Measurements from ENCODE around the gene CD38. TPM values are rescaled to one million over a fixed set of nuclear protein-coding genes. Genes with fewer than 3 reads are reported as not detected.
"Not testable (repeated sequence)": the region's sequence is repeated elsewhere in the genome, so short reads cannot be mapped to it uniquely, and the experiment has no call there.

CD38 gene
- total RNA-seq, 6 experiments from 2014 or later: 0.74 to 8.4 (median 3.3) TPM

GRCh38 chr4:15853345-15853744 lies 75.2 kb downstream of the CD38 start:
- Histone ChIP-seq H3K27me3 (no peaks in the 10 kb centered on the region), H3K4me3 (no peak overlapping the region), H3K4me1 (no peaks in the 10 kb centered on the region), H3K9me3 (no peaks in the 10 kb centered on the region), H3K27ac (no peak overlapping the region), H3K36me3 (no peaks in the 10 kb centered on the region)
- TF ChIP-seq, protein P1, sequence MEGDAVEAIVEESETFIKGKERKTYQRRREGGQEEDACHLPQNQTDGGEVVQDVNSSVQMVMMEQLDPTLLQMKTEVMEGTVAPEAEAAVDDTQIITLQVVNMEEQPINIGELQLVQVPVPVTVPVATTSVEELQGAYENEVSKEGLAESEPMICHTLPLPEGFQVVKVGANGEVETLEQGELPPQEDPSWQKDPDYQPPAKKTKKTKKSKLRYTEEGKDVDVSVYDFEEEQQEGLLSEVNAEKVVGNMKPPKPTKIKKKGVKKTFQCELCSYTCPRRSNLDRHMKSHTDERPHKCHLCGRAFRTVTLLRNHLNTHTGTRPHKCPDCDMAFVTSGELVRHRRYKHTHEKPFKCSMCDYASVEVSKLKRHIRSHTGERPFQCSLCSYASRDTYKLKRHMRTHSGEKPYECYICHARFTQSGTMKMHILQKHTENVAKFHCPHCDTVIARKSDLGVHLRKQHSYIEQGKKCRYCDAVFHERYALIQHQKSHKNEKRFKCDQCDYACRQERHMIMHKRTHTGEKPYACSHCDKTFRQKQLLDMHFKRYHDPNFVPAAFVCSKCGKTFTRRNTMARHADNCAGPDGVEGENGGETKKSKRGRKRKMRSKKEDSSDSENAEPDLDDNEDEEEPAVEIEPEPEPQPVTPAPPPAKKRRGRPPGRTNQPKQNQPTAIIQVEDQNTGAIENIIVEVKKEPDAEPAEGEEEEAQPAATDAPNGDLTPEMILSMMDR (IDR thresholded peaks at IDR 0.05): no peak
- no peak for TF ChIP-seq POLR2A (IDR thresholded peaks at IDR 0.05)
- ATAC-seq: no peak
- no peak for DNase-seq
- 70% methylated on average over 5 of the region's 5 CpGs for WGBS (ENCODE audit: insufficient coverage, low coverage, low lambda C conversion rate, missing lambda C conversion rate)
- intact Hi-C loops (cut with DNase I): no loop called here

GRCh38 chr4:15855804-15856475 lies 77.8 kb downstream of the CD38 start:
- ATAC-seq (no peak), DNase-seq (no peak)
- Histone ChIP-seq H3K27me3 (no peaks in the 10 kb centered on the region), H3K36me3 (no peaks in the 10 kb centered on the region), H3K4me3 (no peak overlapping the region), H3K4me1 (no peaks in the 10 kb centered on the region), H3K27ac (no peak overlapping the region), H3K9me3 (no peaks in the 10 kb centered on the region)
- 53% methylated on average over 5 of the region's 7 CpGs for WGBS (ENCODE audit: insufficient coverage, low coverage, low lambda C conversion rate, missing lambda C conversion rate)
- intact Hi-C loops (cut with DNase I): no loop called here
- no peak for TF ChIP-seq POLR2A (IDR thresholded peaks at IDR 0.05)
- TF ChIP-seq, protein P1 (IDR thresholded peaks at IDR 0.05): no peak

DNA sequence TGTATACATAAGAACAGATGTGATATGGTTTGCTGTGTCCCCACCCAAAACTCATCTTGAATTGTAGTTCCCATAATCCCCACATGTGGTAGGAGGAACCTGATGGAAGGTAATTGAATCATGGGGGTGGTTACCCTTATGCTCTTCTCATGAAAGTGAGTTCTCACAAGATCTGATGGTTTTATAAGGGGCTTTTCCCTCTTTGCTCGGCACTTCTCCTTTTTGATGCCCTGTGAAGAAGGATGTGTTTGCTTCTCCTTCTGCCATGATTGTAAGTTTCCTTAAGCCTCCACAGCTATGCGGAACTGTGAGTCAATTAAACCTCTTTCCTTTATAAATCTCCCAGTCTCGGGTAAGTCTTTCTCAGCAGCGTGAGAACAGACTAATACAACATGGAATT lies 83.1 kb downstream of the CD38 start:
- H3K4me1 ChIP-seq; DNase-seq; H3K27me3 ChIP-seq; H3K36me3 ChIP-seq; intact Hi-C loops (cut with DNase I); ATAC-seq; H3K27ac ChIP-seq; H3K9me3 ChIP-seq; H3K4me3 ChIP-seq: not testable (repeated sequence)
- 49% methylated on average over 4 of the region's 4 CpGs for WGBS (ENCODE audit: insufficient coverage, low coverage, low lambda C conversion rate, missing lambda C conversion rate)

DNA sequence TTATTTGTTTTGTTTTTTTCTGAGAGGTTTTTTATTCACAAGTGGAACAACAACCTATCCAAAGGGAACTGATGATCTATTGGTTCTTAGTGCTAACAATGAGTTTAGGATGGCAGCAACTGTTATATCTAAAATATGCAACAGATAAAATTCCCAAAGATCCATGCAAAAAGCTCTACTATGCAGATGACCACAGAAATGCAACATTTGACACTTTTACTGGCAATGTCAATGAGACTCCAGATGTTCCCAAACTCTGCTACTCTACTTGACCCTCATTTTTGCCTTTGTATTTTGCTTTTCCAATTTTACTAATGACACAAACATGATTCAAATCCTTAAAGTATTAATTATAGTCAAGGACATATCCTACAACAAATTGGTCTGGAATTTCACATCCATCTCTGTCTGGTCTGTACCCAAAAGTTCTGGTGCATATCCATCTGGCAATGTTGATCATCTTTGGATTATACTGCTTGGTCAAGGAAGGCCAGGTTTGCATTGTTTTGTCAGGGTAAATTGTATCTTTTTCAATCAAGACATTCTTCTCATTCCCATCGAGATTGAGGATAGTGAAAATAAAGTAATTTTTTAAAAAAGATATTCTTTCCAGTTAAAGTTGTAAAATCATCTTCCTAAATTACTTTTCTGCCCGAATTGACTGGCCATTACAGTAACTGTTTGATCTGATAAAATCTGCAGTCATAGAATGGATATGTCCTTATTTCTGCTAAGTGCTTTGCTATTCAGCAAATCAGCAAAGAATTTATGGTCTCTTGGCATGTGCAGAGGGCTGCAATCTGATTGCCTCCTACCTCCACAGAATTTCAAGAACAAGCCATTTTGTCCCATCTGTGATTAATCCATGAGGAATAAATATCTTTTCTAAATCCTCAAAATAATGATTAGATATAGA lies 86.8 kb downstream of the CD38 start:
- TF ChIP-seq, protein P1 (IDR thresholded peaks at IDR 0.05): no peak
- no peak for TF ChIP-seq POLR2A (IDR thresholded peaks at IDR 0.05)
- Histone ChIP-seq H3K27me3 (no peaks in the 10 kb centered on the region), H3K9me3 (no peaks in the 10 kb centered on the region), H3K4me3 (no peak overlapping the region), H3K36me3 (no peaks in the 10 kb centered on the region), H3K27ac (no peak overlapping the region), H3K4me1 (no peaks in the 10 kb centered on the region)
- intact Hi-C loops (cut with DNase I): no loop called here
- no peak for ATAC-seq
- no peak for DNase-seq
- 45% methylated on average over 2 of the region's 2 CpGs for WGBS (ENCODE audit: insufficient coverage, low coverage, low lambda C conversion rate, missing lambda C conversion rate)

GRCh38 chr4:15868111-15868510 lies 90.0 kb downstream of the CD38 start:
- no peak overlapping the region for H3K4me3 ChIP-seq
- no peaks in the 10 kb centered on the region for H3K4me1 ChIP-seq
- intact Hi-C loops (cut with DNase I): no loop called here
- H3K9me3 ChIP-seq: no peaks in the 10 kb centered on the region
- H3K36me3 ChIP-seq: no peaks in the 10 kb centered on the region
- DNase-seq (no peak), ATAC-seq (no peak)
- H3K27ac ChIP-seq: no peak overlapping the region
- TF ChIP-seq, protein P1 (IDR thresholded peaks at IDR 0.05): no peak
- no peak for TF ChIP-seq POLR2A (IDR thresholded peaks at IDR 0.05)
- 64% methylated on average over 3 of the region's 3 CpGs for WGBS (ENCODE audit: insufficient coverage, low coverage, low lambda C conversion rate, missing lambda C conversion rate)
- H3K27me3 ChIP-seq: no peaks in the 10 kb centered on the region
